NCI-H69 (cell line): ENCODE data around the gene EPM2AIP1.
"Not testable (repeated sequence)": the region's sequence is repeated elsewhere in the genome, so short reads cannot be mapped to it uniquely, and the experiment has no call there.

Source experiments
- DNase-seq: peaks from one replicate; lab custom pipeline; 2025; lab: John Stamatoyannopoulos, UW

Gene EPM2AIP1

GRCh38 chr3:36992806-36993325 is at the start of gene EPM2AIP1:
EPM2AIP1 (minus strand) TSS chr3:36993131; CDS start chr3:36993077, 54 bp downstream.
- no peak for DNase-seq

GRCh38 chr3:37042712-37043111 is 49.8 kb upstream of the EPM2AIP1 start:
- DNase-seq, result not testable (repeated sequence)

- DNase-seq, result no peak
Measured at GRCh38 chr3:37041546-37042195, 48.7 kb upstream of the EPM2AIP1 start.

GRCh38 chr3:37040231-37040630 is 47.3 kb upstream of the EPM2AIP1 start:
- no peak for DNase-seq

- DNase-seq, result no peak
Measured at GRCh38 chr3:37039161-37039846, 46.4 kb upstream of the EPM2AIP1 start.

GRCh38 chr3:37037352-37037751 is 44.4 kb upstream of the EPM2AIP1 start:
- DNase-seq, result no peak

- no peak for DNase-seq
Measured at GRCh38 chr3:37032961-37033360, 40.0 kb upstream of the EPM2AIP1 start.

- no peak for DNase-seq
Measured at GRCh38 chr3:37031096-37031682, 38.3 kb upstream of the EPM2AIP1 start.

GRCh38 chr3:37030588-37030987 is 37.7 kb upstream of the EPM2AIP1 start:
- no peak for DNase-seq

- DNase-seq, result no peak
Measured at GRCh38 chr3:37029516-37030163, 36.7 kb upstream of the EPM2AIP1 start.

- no peak for DNase-seq
Measured at GRCh38 chr3:37029111-37029510, 36.2 kb upstream of the EPM2AIP1 start.

- DNase-seq, result peak; percentile 1
Measured at GRCh38 chr3:37028329-37028728, 35.4 kb upstream of the EPM2AIP1 start.

- no peak for DNase-seq
Measured at GRCh38 chr3:37026851-37027250, 33.9 kb upstream of the EPM2AIP1 start.

GRCh38 chr3:37025561-37026335 is 32.8 kb upstream of the EPM2AIP1 start:
- no peak for DNase-seq

GRCh38 chr3:37024820-37025405 is 32.0 kb upstream of the EPM2AIP1 start:
- no peak for DNase-seq

GRCh38 chr3:37024092-37024491 is 31.2 kb upstream of the EPM2AIP1 start:
- DNase-seq, result no peak

- DNase-seq, result no peak
Measured at GRCh38 chr3:37017683-37018082, 24.8 kb upstream of the EPM2AIP1 start.

GRCh38 chr3:37016903-37017302 is 24.0 kb upstream of the EPM2AIP1 start:
- no peak for DNase-seq

- DNase-seq, result no peak
Measured at GRCh38 chr3:37015642-37016041, 22.7 kb upstream of the EPM2AIP1 start.

GRCh38 chr3:37014620-37015019 is 21.7 kb upstream of the EPM2AIP1 start:
- DNase-seq, result no peak
